RWPE1 (cell line): ENCODE measurements around the gene TXK.

Experiments used
- CTCF ChIA-PET: fragments of 350-600 bp; sonication (Branson Sonifier 250); formaldehyde crosslinking; extraction: SDS; loops from one replicate; lab custom pipeline; 2021; lab: Yijun Ruan, JAX
- POLR2A ChIA-PET: fragments of 400-600 bp; formaldehyde crosslinking; extraction: SDS; loops from one replicate; lab custom pipeline; 2020; ENCODE audit warnings: antibody characterized with exemption; ENCODE audit not compliant: low non-redundant PET; lab: Yijun Ruan, JAX
- DNase-seq: peaks from one replicate; pipeline ENCODE4 v3.0.0; 2012; ENCODE audit warnings: low spot score
- H3K27ac ChIP-seq: fragments of 450-650 bp; 2 replicates; pipeline ENCODE4 v1.5.1; 2017
- CTCF ChIP-seq: fragments of 450-650 bp; conservative IDR thresholded peaks from 2 replicates; pipeline ENCODE4 v1.5.1; 2017; ENCODE audit warnings: low read depth, mild to moderate bottlenecking

Gene TXK

DNA sequence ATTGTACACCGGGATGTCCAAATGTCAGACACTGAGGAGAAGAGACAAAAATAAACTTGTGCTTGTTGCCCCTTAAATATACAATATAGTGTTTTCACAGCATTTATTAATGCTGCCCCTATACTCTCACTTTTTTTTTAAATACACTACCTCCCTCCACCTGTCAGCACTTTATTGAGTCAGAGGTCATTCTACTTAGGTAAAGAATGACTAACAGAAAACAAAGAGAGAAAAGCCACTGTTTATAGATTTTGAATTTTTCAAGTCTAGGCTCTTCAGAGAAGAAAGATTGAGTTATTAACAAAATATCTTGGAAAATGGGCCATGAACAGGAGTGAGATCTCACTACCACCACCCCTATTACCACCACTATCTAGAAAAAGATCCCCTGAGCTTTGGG is 59.4 kb downstream of the TXK start:
- ChIA-PET POLR2A (no interaction called here), CTCF (no interaction called here)
- no peak for DNase-seq
- TF ChIP-seq CTCF, result no peak
- no peak overlapping the region for H3K27ac ChIP-seq

DNA sequence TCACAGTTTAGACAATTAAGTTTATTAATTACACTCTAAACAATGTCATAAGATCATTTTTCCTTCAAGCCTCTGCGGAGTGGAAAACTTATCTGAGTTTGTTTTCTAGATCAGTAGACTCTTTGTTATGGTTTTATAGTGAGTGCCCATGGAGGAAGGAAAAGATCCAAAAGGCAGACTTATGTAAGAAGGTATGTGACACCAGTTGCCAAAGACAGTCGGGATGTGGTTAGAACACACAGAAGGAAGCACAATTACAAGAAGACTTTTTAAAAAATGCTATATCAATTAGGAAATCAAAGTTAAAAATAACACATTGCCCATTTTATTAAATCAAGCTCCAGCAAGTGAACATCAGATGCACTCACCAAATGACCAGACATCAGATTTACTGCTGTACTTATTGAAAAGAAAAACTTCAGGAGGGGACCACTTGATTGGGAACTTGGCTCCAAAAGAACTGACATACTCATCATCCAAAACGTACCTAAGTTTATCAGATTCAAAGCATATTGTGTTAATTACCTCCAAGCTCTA is 60.4 kb downstream of the TXK start:
- no peak for TF ChIP-seq CTCF
- ChIA-PET POLR2A (no interaction called here), CTCF (interaction anchor here (0.6 kb wide), 1 partner anchor 509 kb away, joined by 3 read pairs; no protein-coding TSS in a partner anchor)
- no peak for DNase-seq
- H3K27ac ChIP-seq, result no peak overlapping the region

- no peak for TF ChIP-seq CTCF
- DNase-seq, result no peak
- no peak overlapping the region for H3K27ac ChIP-seq
- CTCF ChIA-PET, result no interaction called here
- POLR2A ChIA-PET, result no interaction called here
Measured at GRCh38 chr4:48071191-48071590, 62.9 kb downstream of the TXK start.

- ChIA-PET POLR2A (no interaction called here), CTCF (no interaction called here)
- no peak overlapping the region for H3K27ac ChIP-seq
- TF ChIP-seq CTCF, result no peak
- DNase-seq, result no peak
Measured at GRCh38 chr4:48069026-48069425, 65.0 kb downstream of the TXK start.

GRCh38 chr4:48068182-48068581 is 65.9 kb downstream of the TXK start:
- H3K27ac ChIP-seq, result no peak overlapping the region
- no peak for DNase-seq
- POLR2A ChIA-PET, result no interaction called here
- CTCF ChIA-PET, result no interaction called here
- TF ChIP-seq CTCF, result no peak

GRCh38 chr4:48067536-48067935 is 66.5 kb downstream of the TXK start:
- ChIA-PET CTCF (no interaction called here), POLR2A (no interaction called here)
- no peak for TF ChIP-seq CTCF
- DNase-seq, result no peak
- no peak overlapping the region for H3K27ac ChIP-seq
